TTC549 (cell line): ENCODE measurements around the gene OTOGL.
A peak's percentile ranks its signal among the peaks of the same experiment; 100 is the strongest.
"Not testable (repeated sequence)": the region's sequence is repeated elsewhere in the genome, so short reads cannot be mapped to it uniquely, and the experiment has no call there.

Experiments used
- FAIRE-seq: peaks from 2 replicates; lab custom pipeline; 2012; peaks lifted over from hg19 to GRCh38; lab: Jason Lieb, UNC

The OTOGL gene

GRCh38 chr12:80232837-80233236 is 133.5 kb downstream of the OTOGL start:
- FAIRE-seq: no peak

- no peak for FAIRE-seq
These were observed 134.6 kb downstream of the OTOGL start for GRCh38 chr12:80233926-80234325.

- no peak for FAIRE-seq
These were observed 135.3 kb downstream of the OTOGL start for GRCh38 chr12:80234667-80235066.

- no peak for FAIRE-seq
These were observed 136.6 kb downstream of the OTOGL start for GRCh38 chr12:80235944-80236343.

- no peak for FAIRE-seq
These were observed 140.5 kb downstream of the OTOGL start for GRCh38 chr12:80239867-80240266.

- FAIRE-seq: no peak
These were observed 142.4 kb downstream of the OTOGL start for GRCh38 chr12:80241576-80242273.

GRCh38 chr12:80242321-80242720 is 143.0 kb downstream of the OTOGL start:
- FAIRE-seq: no peak

- not testable (repeated sequence) for FAIRE-seq
These were observed 150.2 kb downstream of the OTOGL start for GRCh38 chr12:80249581-80249980.

- FAIRE-seq: no peak
These were observed 158.6 kb downstream of the OTOGL start for GRCh38 chr12:80257920-80258319.

- FAIRE-seq: no peak
These were observed 160.9 kb downstream of the OTOGL start for GRCh38 chr12:80260269-80260668.

- FAIRE-seq: no peak
These were observed 162.1 kb downstream of the OTOGL start for GRCh38 chr12:80261403-80261802.

- FAIRE-seq: no peak
These were observed 163.0 kb downstream of the OTOGL start for GRCh38 chr12:80262346-80262745.

GRCh38 chr12:80262771-80263170 is 163.4 kb downstream of the OTOGL start:
- FAIRE-seq: no peak

- no peak for FAIRE-seq
These were observed 165.0 kb downstream of the OTOGL start for GRCh38 chr12:80264386-80264785.

- FAIRE-seq: no peak
These were observed 165.6 kb downstream of the OTOGL start for GRCh38 chr12:80264891-80265290.

GRCh38 chr12:80268924-80269749 is 169.8 kb downstream of the OTOGL start:
- FAIRE-seq: no peak

- FAIRE-seq: peak; percentile 13
These were observed 170.6 kb downstream of the OTOGL start for GRCh38 chr12:80269803-80270552.

GRCh38 chr12:80271780-80272179 is 172.4 kb downstream of the OTOGL start:
- no peak for FAIRE-seq

- no peak for FAIRE-seq
These were observed 173.1 kb downstream of the OTOGL start for GRCh38 chr12:80272387-80272915.

GRCh38 chr12:80273144-80273543 is 173.8 kb downstream of the OTOGL start:
- FAIRE-seq: no peak

GRCh38 chr12:80277732-80278131 is 178.4 kb downstream of the OTOGL start:
- FAIRE-seq: no peak

GRCh38 chr12:80282226-80282625 is 182.9 kb downstream of the OTOGL start:
- FAIRE-seq: no peak

GRCh38 chr12:80282761-80283160 is 183.4 kb downstream of the OTOGL start:
- FAIRE-seq: no peak
